22Rv1 (cell line): Measurements from ENCODE around the gene DNAJB7.

Experiments
- CTCF ChIP-seq: fragments of 450-650 bp; IDR thresholded peaks from 2 replicates; pipeline ENCODE4 v1.5.1; 2017; ENCODE audit warnings: mild to moderate bottlenecking
- ZFX ChIP-seq: fragments of 450-650 bp; IDR thresholded peaks from 2 replicates; pipeline ENCODE4 v1.6.1; 2017; ENCODE audit warnings: antibody characterized with exemption, borderline replicate concordance

- TF ChIP-seq CTCF (no peak), ZFX (no peak)
These were observed 27.2 kb upstream of the DNAJB7 start for GRCh38 chr22:40889116-40889515.
